ENCODE data around the gene RRP1.

RRP1 gene

DNA sequence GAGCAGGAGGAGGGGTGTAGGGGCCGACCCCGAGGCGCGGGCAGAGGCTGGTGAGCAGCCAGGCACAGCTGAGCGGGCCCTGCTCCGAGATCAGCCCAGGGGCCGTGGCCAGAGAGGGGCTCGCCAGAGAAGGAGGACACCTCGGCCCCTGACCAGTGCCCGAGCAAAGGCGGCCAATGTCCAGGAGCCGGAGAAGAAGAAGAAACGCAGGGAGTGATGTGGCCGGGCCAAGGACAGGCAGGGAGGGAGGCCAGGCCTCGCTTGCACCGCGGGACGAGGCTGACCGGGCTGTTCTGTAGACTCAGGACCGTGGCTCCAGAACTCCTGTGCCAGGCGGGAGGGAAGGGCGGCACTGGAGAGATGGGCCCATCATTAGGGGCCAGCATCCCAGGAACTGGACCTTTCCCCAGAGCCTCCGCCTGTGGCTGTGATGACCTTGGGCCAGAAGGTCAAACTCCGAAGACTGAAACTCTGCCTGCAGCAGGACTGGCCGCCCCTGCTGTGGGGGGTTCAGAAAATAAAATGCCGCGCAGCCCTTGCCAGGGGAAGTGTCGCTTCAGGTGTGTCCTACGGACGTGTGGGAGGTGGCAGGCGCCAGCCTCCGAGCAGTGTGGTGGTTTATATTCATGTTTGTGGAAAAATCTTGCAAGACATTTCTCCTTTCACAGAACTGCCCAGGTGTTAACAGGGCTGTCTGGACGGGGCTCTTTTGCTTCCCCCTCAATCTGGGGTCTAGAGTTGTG, 14.4 kb downstream of the RRP1 start:
- no peak for DNase-seq

GRCh38 chr21:43805275-43805800, 16.0 kb downstream of the RRP1 start:
- DNase-seq: no peak

- DNase-seq: no peak
These were observed 16.8 kb downstream of the RRP1 start for GRCh38 chr21:43806017-43806710.

DNA sequence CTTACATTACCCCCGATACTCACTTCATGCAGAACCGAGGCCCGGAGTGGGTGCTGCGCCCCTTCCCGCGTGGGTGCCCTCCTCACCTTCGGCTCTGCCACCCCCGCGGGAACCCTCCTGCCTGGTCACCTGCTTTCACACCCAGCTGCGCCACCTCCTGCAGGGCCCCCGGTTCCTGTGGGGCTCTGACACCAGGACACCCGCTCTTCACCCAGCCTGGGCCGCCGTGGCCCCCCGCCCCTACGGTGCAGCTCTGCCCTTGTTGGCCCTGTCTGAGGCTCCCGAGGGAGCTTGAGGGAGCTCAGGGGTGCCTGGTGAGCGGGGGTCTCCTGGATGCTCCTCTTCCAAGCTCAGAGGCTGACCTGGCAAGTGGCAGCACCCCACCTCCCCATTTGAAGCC, 19.0 kb downstream of the RRP1 start:
- DNase-seq: no peak

DNA sequence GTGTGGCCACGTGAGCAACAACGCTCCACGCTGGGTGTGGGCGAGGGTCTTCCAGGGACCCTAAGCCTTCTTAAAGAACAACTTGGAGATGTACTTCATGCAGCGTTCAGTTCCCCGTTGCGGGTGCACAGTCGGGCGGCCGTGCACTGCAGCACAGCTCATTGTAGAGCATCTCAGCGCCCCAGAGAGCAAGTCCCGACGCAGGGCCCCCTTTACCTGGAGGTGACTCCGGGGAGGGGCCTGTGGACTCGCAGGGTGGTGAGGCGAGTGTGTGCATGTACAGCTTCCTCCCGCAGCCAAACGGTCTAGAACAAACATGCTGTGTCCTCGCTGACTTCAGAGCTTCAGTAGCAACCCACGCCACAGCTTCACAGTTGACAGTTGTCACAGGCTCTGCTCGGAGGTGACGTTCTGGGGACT, 19.5 kb downstream of the RRP1 start:
- DNase-seq: no peak

- no peak for DNase-seq
These were observed 20.0 kb downstream of the RRP1 start for GRCh38 chr21:43809346-43809799.

- no peak for DNase-seq
These were observed 20.6 kb downstream of the RRP1 start for GRCh38 chr21:43809853-43810504.

- no peak for DNase-seq
These were observed 21.3 kb downstream of the RRP1 start for GRCh38 chr21:43810505-43811261.

DNA sequence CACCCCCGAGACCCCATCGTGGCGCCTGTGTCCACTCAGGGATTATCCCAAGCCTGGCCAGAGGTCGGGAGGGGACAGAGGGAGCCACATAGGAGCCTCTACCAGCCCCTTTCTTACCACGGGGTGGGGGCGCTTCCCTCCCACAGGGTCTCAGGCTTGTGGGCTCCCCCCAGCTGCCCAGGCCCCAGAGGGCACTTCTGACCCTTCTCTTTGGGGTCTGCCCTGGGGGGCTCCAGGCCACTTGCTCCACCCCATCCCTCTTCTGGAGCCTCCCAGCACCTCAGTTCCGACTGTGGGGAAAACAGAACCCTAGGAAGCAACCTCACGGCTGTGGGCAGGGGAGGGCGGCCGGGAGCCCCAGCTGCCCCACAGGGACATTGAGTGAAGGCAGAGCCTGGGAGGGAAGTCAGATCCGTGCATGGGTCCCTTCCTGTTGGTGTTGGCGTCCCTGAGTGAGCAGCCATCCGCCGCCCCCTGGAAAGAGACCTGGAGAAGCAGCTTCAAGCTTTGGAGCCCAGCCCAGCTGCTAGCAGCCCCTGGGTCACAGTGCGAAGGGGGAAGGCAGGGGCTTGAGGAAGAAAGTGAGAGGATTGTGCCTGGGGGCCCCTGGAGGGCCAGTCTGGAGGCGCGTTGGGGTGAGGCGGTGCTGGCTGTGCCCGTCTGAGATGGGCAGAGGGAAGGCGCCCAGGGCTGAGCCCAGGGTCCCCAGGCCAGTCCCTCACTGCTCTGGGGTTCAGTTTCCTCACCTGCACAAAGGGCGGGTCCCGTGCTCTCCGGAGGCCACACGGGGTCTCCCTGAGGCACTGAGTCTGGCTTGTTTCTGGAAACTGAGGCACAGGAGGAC, 22.1 kb downstream of the RRP1 start:
- no peak for DNase-seq

DNA sequence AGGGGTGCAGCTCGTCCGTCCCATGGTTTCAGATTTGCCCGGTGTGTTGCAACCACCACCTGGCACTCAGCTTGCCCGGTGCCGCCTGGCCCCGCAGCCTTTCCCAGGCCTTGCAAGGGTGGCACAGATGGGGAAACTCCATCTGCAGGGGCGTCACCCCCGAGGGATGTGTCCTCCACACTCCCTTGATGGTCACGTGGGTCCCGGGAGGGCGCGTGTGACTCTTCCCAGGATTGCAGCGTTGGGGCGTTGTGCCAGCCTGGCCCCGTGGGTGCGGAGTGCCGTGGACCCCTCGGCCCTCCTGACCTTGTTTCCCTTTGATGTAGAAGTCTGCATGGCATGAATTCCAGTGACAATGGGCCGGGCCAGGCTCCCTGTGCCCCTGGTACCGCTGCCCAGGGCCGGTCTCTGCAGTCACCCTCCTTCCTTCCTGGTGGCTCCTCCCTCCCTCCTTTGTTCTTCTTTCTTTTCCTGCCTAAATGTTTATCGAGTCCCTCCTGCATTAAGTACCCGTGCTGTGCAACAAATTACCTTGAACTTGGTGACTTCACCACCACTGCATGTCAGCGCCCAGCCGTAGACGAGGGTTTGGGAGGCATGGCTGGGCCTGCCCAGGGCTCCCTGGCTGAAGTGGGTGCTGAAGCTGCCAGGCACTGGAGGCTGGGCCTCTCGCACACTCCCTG, 22.9 kb downstream of the RRP1 start:
- DNase-seq: peak; percentile 41

DNA sequence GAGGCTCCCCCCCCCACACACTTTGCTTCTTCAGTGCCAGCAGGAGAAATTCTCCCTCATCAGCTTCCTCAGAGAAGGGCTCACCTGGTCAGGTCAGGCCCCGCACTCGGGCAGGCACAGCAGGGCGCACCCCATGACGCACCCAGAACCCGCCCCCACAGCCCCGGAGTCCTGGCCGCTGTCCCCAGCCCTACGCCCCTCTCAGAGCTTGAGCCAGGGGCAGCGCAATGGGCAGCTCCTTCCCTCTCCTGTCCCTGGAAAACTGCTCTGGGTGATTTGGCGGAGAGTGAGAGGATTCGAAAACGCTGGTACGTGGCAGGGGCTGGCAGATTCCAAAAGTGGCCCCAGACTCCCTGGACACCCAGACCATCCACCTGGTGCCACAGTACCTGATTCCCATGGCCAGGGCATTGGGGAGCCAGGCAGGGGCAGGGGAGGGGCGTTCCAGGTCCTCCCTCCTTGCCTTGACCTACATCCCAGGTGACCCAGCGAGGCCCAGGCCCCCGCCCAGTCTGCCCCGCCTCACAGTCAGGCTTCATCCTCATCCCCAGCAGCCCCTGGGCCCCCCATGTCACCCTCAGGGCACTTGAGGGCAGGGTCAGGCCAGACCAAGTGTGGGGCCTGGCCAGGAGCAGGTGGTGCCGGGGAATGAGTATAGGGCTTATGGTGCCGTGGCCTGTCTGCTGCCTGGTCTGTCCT, 23.7 kb downstream of the RRP1 start:
- no peak for DNase-seq

GRCh38 chr21:43813656-43813980, 24.2 kb downstream of the RRP1 start:
- no peak for DNase-seq

- DNase-seq: no peak
These were observed 25.1 kb downstream of the RRP1 start for GRCh38 chr21:43814215-43815106.

- DNase-seq: no peak
These were observed 25.8 kb downstream of the RRP1 start for GRCh38 chr21:43815107-43815613.

DNA sequence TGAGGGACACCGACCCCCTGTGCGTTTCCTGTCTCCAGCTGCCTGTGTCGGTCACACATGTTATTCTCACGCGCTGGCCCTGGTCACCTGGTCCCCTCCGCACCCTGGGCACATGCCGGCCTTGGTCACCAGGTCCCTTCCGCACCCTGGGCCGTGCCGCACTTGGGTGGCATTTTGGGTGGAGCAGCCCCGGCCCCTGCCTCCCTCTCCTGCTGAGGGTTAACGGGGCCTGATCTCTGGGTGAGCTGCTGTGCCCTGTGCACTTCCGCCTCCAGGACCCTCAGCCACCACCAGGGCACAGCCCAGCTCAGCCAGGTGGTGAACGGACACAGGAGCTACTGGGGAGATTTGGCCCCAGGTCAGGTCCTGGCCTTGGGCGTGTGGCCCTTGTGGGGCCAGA, 26.6 kb downstream of the RRP1 start:
- no peak for DNase-seq

GRCh38 chr21:43816611-43817071, 27.3 kb downstream of the RRP1 start:
- DNase-seq: no peak

DNA sequence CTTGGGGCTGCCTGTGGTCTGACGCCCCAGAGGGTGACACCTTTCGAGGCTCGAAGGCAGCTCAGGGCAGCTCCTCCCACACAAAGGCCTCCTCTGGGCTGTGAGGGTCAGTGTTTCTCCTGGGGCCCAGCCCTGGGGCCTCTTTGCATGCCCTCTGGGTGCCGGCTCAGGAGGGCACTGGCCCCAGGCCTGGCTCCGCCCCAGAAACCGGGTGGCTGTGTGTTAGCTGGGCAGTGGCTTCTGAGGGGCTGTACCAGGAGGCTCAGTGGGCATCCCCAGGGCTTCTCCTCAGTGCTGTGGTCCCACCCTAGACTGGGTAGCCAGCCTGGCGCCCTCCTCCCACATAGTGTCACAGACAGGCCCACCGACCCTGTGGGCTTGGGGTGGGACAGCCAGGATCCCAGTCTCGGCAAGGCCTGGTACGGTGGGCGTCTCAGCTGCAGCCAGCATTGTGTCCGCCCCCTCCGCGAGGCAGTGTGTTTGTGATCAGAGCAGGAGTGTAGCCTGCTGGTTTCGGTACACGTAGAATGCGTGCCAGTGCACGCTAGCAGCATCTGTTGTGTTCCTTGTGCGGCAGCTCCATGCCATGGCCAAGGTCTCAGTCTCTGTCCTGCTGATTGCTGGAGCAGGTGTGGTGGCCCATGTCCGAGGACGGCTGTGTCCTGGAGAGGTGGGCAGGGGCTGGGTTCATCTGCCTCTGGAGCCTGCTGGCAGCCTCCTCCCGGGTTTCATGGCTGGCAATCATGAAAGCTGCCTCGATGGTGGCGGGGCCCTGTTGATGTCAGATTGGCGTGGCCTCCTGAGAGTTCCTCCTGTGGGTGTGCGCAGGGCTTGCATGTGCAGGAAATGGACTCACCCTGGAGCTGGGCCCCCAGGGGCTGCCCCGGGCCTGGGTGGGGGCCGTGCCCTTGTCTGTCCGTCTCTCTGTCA, 28.0 kb downstream of the RRP1 start:
- DNase-seq: no peak

- DNase-seq: no peak
These were observed 29.3 kb downstream of the RRP1 start for GRCh38 chr21:43818685-43819084.
